ENCODE measurements around the gene FAM3D.

FAM3D gene

DNA sequence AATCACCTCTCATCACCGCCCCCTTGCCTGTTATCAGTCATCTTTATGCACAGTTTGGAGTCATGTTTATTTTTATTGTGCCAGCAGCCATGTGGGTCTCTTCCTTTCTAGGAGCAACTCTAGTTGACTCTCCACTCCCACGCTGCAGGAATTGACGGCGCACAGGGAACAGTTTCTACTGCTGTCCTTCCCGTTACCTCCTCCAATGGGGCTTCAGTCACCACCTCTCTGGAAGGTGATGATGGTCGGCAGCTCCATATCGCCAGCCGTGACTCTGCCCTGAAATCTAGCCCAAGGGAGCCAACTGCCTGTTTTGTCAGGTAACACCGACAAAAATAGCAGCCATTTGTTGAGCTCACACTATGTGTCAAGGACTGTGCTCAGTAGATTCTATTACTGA is 53.7 kb downstream of the FAM3D start:
- TF ChIP-seq, protein P1, sequence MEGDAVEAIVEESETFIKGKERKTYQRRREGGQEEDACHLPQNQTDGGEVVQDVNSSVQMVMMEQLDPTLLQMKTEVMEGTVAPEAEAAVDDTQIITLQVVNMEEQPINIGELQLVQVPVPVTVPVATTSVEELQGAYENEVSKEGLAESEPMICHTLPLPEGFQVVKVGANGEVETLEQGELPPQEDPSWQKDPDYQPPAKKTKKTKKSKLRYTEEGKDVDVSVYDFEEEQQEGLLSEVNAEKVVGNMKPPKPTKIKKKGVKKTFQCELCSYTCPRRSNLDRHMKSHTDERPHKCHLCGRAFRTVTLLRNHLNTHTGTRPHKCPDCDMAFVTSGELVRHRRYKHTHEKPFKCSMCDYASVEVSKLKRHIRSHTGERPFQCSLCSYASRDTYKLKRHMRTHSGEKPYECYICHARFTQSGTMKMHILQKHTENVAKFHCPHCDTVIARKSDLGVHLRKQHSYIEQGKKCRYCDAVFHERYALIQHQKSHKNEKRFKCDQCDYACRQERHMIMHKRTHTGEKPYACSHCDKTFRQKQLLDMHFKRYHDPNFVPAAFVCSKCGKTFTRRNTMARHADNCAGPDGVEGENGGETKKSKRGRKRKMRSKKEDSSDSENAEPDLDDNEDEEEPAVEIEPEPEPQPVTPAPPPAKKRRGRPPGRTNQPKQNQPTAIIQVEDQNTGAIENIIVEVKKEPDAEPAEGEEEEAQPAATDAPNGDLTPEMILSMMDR (IDR thresholded peaks at IDR 0.05; ENCODE audit: low read depth, low read length, missing control alignments), result no peak
- in situ Hi-C loops (cut with HindIII; ENCODE audit: low sequenced_read_pairs), result no loop called here
- no peak for DNase-seq (ENCODE audit: low read depth)
- no peak overlapping the region for H3K4me3 ChIP-seq (ENCODE audit: low read depth, low read length)

DNA sequence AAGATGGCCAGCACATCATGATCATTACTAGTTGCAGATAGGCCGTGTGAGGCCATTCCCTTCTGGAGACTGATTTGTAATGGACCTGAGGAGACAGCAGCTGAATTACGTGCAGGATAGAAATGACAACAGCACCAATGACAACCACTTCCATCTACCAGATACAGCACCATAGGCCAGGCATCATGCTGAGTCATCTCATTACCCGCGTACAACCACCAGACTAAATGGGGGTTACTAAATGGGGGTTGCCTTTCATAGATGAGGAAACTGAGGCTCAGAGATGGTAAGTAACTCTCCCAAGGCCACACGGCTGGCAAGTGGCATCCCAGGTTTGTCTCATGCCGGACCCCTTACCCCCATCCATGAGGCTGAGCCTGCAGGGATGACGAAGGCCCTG is 56.6 kb downstream of the FAM3D start:
- no peak overlapping the region for H3K4me3 ChIP-seq (ENCODE audit: low read depth, low read length)
- in situ Hi-C loops (cut with HindIII; ENCODE audit: low sequenced_read_pairs), result no loop called here
- no peak for DNase-seq (ENCODE audit: low read depth)
- TF ChIP-seq, protein P1 (IDR thresholded peaks at IDR 0.05; ENCODE audit: low read depth, low read length, missing control alignments), result no peak

DNA sequence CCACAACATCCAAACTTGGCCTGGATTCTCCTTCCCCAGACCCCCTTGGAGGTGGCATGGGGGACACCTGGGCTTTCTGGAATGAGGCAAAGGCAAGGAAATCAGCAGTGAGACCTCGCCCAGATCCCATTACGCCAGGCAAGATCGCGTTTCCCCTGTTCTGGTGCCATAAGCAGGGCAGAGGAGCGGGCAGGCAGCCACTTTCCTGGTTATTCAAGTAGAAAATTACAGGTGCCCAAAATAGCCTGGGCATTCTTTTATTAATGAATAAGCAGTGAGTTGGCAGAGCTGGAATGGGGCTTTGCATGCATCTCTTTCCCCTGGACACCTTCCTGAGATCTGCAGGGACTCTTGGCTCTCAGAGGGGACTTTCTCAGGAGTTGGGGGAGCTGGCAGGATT is 57.9 kb downstream of the FAM3D start:
- TF ChIP-seq, protein P1 (IDR thresholded peaks at IDR 0.05; ENCODE audit: low read depth, low read length, missing control alignments), result no peak
- in situ Hi-C loops (cut with HindIII; ENCODE audit: low sequenced_read_pairs), result no loop called here
- no peak for DNase-seq (ENCODE audit: low read depth)
- H3K4me3 ChIP-seq (ENCODE audit: low read depth, low read length), result no peak overlapping the region

DNA sequence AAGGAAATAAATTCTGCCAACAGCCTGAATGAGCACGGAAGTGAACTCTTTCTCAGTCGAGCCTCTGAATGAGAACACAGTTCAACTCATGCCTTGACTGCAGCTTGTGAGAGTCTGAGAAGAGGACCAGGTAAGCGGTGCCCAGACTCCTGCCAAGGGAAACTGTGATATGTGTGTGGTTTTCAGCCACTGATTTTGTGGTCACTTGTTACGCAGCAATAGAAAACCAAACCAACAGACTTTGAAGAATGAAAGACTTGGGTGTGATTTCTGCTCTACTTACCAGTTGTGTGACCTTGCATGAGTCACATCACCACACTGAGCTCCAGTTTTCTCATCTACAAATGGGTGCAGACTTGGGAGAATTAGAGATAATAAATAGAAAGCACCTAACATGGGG is 58.8 kb downstream of the FAM3D start:
- in situ Hi-C loops (cut with HindIII; ENCODE audit: low sequenced_read_pairs), result no loop called here
- H3K4me3 ChIP-seq (ENCODE audit: low read depth, low read length), result no peak overlapping the region
- no peak for DNase-seq (ENCODE audit: low read depth)

DNA sequence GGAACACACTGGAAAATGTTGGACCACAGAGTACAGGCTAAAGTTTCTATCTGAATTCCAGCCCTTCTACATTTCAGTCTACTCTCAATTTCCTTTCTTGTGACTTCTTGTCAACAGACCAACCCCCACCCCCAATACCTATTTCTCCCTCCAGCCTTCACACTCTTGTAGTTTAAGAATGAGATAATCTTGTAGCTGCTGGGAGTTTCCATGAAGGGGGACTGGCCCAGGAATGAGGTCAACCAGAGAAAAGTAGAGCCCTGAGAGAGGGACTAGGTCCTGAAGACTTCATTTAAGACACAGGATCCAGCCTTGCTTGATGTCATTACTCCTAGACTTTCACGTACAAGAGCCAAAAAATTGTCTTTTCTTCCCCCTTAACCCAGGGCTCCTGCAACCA is 59.9 kb downstream of the FAM3D start:
- in situ Hi-C loops (cut with HindIII; ENCODE audit: low sequenced_read_pairs), result no loop called here
- no peak overlapping the region for H3K4me3 ChIP-seq (ENCODE audit: low read depth, low read length)
- no peak for DNase-seq (ENCODE audit: low read depth)
- TF ChIP-seq, protein P1 (IDR thresholded peaks at IDR 0.05; ENCODE audit: low read depth, low read length, missing control alignments), result no peak

More for the DNA sequence above, 58.8 kb downstream of the FAM3D start:
- TF ChIP-seq, protein P1 (IDR thresholded peaks at IDR 0.05; ENCODE audit: low read depth, low read length, missing control alignments), result no peak

DNA sequence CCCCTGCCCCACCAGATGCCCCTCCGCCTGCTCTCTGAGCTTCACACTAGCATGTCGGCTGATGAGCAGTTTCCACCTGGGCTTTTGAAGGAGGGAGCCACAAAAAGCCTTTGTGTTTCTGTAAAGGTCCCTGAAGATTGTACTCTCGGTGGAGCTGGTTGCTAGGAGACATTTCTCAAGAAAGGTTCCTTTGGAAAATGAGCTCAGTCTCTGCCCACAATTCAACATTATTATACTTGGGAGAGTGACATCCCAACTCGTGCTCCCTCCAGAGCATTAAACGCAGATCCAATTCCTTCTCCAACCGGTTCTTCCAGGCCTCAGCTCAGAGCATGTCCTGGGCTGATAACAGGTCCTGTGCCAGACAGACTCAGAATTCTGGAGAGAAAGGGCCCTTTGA is 62.5 kb downstream of the FAM3D start:
- H3K4me3 ChIP-seq (ENCODE audit: low read depth, low read length), result no peak overlapping the region
- in situ Hi-C loops (cut with HindIII; ENCODE audit: low sequenced_read_pairs), result no loop called here
- TF ChIP-seq, protein P1 (IDR thresholded peaks at IDR 0.05; ENCODE audit: low read depth, low read length, missing control alignments), result no peak
- no peak for DNase-seq (ENCODE audit: low read depth)

DNA sequence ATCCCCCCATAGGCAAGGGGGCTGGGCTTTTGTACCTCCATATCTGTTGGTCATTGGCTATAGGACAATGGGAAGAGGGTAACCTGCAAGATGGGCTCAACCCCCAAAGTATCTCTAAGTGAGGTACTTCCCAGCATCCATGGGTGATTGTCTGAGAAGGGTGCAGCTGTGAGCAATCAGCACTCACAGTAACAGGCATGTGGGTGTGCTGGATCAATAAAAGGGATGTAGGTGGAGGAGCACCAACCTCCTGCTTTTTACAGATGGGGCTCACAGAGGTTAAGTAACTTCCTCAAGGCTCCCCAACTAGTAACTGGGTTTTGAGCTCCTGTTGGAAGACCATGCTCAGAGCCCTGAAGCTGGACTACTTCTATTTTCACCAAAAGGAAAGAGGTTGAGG is 63.0 kb downstream of the FAM3D start:
- H3K4me3 ChIP-seq (ENCODE audit: low read depth, low read length), result no peak overlapping the region
- in situ Hi-C loops (cut with HindIII; ENCODE audit: low sequenced_read_pairs), result no loop called here
- no peak for DNase-seq (ENCODE audit: low read depth)
- TF ChIP-seq, protein P1 (IDR thresholded peaks at IDR 0.05; ENCODE audit: low read depth, low read length, missing control alignments), result no peak
